Suprapubic skin (tissue), 4 donors: ENCODE measurements around the gene JADE3. TPM values are rescaled to one million over a fixed set of nuclear protein-coding genes. Genes with fewer than 3 reads are reported as not detected.

ENCODE experiments used
- DNase-seq, 2 donors: peaks; one replicate each; pipeline ENCODE4 v3.0.0-alpha.2; 2019; ENCODE audit warnings: low spot score in 2 of 2
- H3K27ac ChIP-seq: fragments of 200-600 bp; sonication (generic); one replicate; pipeline ENCODE4 v1.5.1; 2019
- H3K27me3 ChIP-seq: fragments of 200-600 bp; sonication (generic); one replicate; pipeline ENCODE4 v1.5.1; 2019
- H3K36me3 ChIP-seq: fragments of 200-600 bp; sonication (generic); one replicate; pipeline ENCODE4 v1.5.1; 2019
- H3K4me1 ChIP-seq: fragments of 200-600 bp; sonication (generic); one replicate; pipeline ENCODE4 v1.5.1; 2019
- H3K4me3 ChIP-seq: fragments of 200-600 bp; sonication (generic); one replicate; pipeline ENCODE4 v1.5.1; 2019; ENCODE audit warnings: mild to moderate bottlenecking
- H3K9me3 ChIP-seq: fragments of 200-600 bp; sonication (generic); one replicate; pipeline ENCODE4 v1.5.1; 2019
- CTCF ChIP-seq, 2 donors: fragments of 200-600 bp in 1 of 2; fragments of 450-650 bp in 1 of 2; sonication (generic) in 1 of 2; IDR thresholded peaks; one replicate each; pipeline ENCODE4 v1.5.1; 2016 to 2019; ENCODE audit warnings: antibody characterized with exemption in 2 of 2, mild to moderate bottlenecking in 1 of 2, moderate library complexity in 1 of 2
- EP300 ChIP-seq: sonication (generic); formaldehyde crosslinking; IDR thresholded peaks from one replicate; pipeline ENCODE4 v1.6.1; 2017; ENCODE audit warnings: antibody characterized with exemption
- POLR2A ChIP-seq, 2 donors: fragments of 450-650 bp; IDR thresholded peaks; one replicate each; pipeline ENCODE4 v1.6.1; 2017; ENCODE audit warnings: antibody characterized with exemption in 2 of 2, mild to moderate bottlenecking in 2 of 2, moderate library complexity in 2 of 2
- POLR2AphosphoS5 ChIP-seq, 3 donors: sonication (generic); formaldehyde crosslinking; IDR thresholded peaks; one replicate each; pipeline ENCODE4 v1.6.1; 2017; ENCODE audit warnings: antibody characterized with exemption in 3 of 3
- WGBS: methylation state at CpG from one replicate; pipeline ENCODE4 v1.1.5; 2018; 5-methylcytosine and 5-hydroxymethylcytosine counted together
- total RNA-seq, 4 donors: library from RNA; depleted of rRNA; stranded (reverse); fragments of >200 nt; gene quantifications; one replicate each; pipeline ENCODE4 v1.1.0, GENCODE V29; 2016

JADE3 gene
- total RNA-seq, 4 donors from 2014 or later, result 3.6 to 6.2 (median 5.1) TPM

GRCh38 chrX:46929439-46930261 is 17.4 kb downstream of the JADE3 start:
- TF ChIP-seq POLR2A (IDR thresholded peaks at IDR 0.05) (no peak), CTCF (IDR thresholded peaks at IDR 0.05) (no peak), POLR2AphosphoS5 (IDR thresholded peaks at IDR 0.05) (no peak), EP300 (no peak)
- Histone ChIP-seq H3K27ac (no peak overlapping the region), H3K4me3 (no peak overlapping the region), H3K27me3 (no peaks in the 10 kb centered on the region), H3K9me3 (no peaks in the 10 kb centered on the region), H3K4me1 (no peaks in the 10 kb centered on the region), H3K36me3 (no peaks in the 10 kb centered on the region)
- 63% methylated on average over 3 of the region's 3 CpGs for WGBS
- DNase-seq, result no peak

GRCh38 chrX:46935295-46935694 is 23.1 kb downstream of the JADE3 start:
- Histone ChIP-seq H3K27ac (no peak overlapping the region), H3K9me3 (no peaks in the 10 kb centered on the region), H3K27me3 (no peaks in the 10 kb centered on the region), H3K36me3 (no peaks in the 10 kb centered on the region), H3K4me3 (no peak overlapping the region), H3K4me1 (no peaks in the 10 kb centered on the region)
- DNase-seq, result no peak
- WGBS, result 85% methylated on average over 4 of the region's 4 CpGs
- TF ChIP-seq POLR2AphosphoS5 (IDR thresholded peaks at IDR 0.05) (no peak), POLR2A (IDR thresholded peaks at IDR 0.05) (no peak), CTCF (IDR thresholded peaks at IDR 0.05) (no peak)

GRCh38 chrX:46938589-46938988 is 26.4 kb downstream of the JADE3 start:
- Histone ChIP-seq H3K9me3 (no peaks in the 10 kb centered on the region), H3K4me1 (no peaks in the 10 kb centered on the region), H3K27ac (no peak overlapping the region), H3K4me3 (no peak overlapping the region), H3K36me3 (no peaks in the 10 kb centered on the region), H3K27me3 (no peaks in the 10 kb centered on the region)
- DNase-seq, result no peak
- 77% methylated on average over 7 of the region's 7 CpGs for WGBS
- TF ChIP-seq POLR2AphosphoS5 (IDR thresholded peaks at IDR 0.05) (no peak), CTCF (IDR thresholded peaks at IDR 0.05) (no peak), EP300 (no peak), POLR2A (IDR thresholded peaks at IDR 0.05) (no peak)

GRCh38 chrX:46941341-46941740 is 29.1 kb downstream of the JADE3 start:
- no peaks in the 10 kb centered on the region for H3K4me1 ChIP-seq
- no peak overlapping the region for H3K4me3 ChIP-seq
- H3K9me3 ChIP-seq, result no peaks in the 10 kb centered on the region
- no peaks in the 10 kb centered on the region for H3K27me3 ChIP-seq
- no peak for TF ChIP-seq EP300
- TF ChIP-seq CTCF (IDR thresholded peaks at IDR 0.05), result no peak
- no peak for TF ChIP-seq POLR2A (IDR thresholded peaks at IDR 0.05)
- TF ChIP-seq POLR2AphosphoS5 (IDR thresholded peaks at IDR 0.05), result no peak
- H3K27ac ChIP-seq, result no peak overlapping the region
- no peaks in the 10 kb centered on the region for H3K36me3 ChIP-seq
- no peak for DNase-seq

- no peaks in the 10 kb centered on the region for H3K27me3 ChIP-seq
- TF ChIP-seq EP300 (no peak), POLR2A (IDR thresholded peaks at IDR 0.05) (no peak), POLR2AphosphoS5 (IDR thresholded peaks at IDR 0.05) (no peak), CTCF (IDR thresholded peaks at IDR 0.05) (no peak)
- H3K4me1 ChIP-seq, result no peaks in the 10 kb centered on the region
- DNase-seq, result no peak
- WGBS, result 65% methylated on average over 5 of the region's 5 CpGs
- H3K9me3 ChIP-seq, result no peaks in the 10 kb centered on the region
- no peaks in the 10 kb centered on the region for H3K36me3 ChIP-seq
- no peak overlapping the region for H3K27ac ChIP-seq
- no peak overlapping the region for H3K4me3 ChIP-seq
These were observed 40.9 kb downstream of the JADE3 start for GRCh38 chrX:46953137-46953527.
